H1 (cell line): ENCODE measurements around the gene OTOF. TPM values are rescaled to one million over a fixed set of nuclear protein-coding genes. Genes with fewer than 3 reads are reported as not detected.

ENCODE experiments used
- CEBPB ChIP-seq: IDR thresholded peaks from 2 replicates; pipeline ENCODE4 v1.6.1; 2012; ENCODE audit warnings: low read depth, low read length
- POU5F1 ChIP-seq: IDR thresholded peaks from 2 replicates; pipeline ENCODE4 v1.6.1; 2011; ENCODE audit warnings: low read depth, mild to moderate bottlenecking, low read length, moderate library complexity
- SIX5 ChIP-seq: IDR thresholded peaks from 2 replicates; pipeline ENCODE4 v1.6.1; 2011; ENCODE audit warnings: mild to moderate bottlenecking, low read depth, low read length
- TAF1 ChIP-seq: IDR thresholded peaks from 2 replicates; pipeline ENCODE4 v1.6.1; 2011; ENCODE audit warnings: mild to moderate bottlenecking, low read depth, low read length
- polyA plus RNA-seq, 7 experiments: library from polyadenylated mRNA; depleted of rRNA in 3 of 7; stranded (reverse) in 5 of 7; unstranded in 2 of 7; fragments of >200 nt in 5 of 7; fragments of 200-250 nt in 2 of 7; gene quantifications; 1 replicate in 5 of 7; 2 replicates in 1 of 7; 4 replicates in 1 of 7; pipeline versions ENCODE4 v1.2.1 to v1.2.3, GENCODE V29; 2011 to 2013; ENCODE audit warnings: missing spikeins in 2 of 7, mixed read lengths in 2 of 7
- total RNA-seq: library from RNA; stranded (reverse); fragmentation: NEBNext Ultra II Directional; extraction: Animal tissue kit (Norgen Biotek cat#: 25700); gene quantifications from 2 replicates; pipeline ENCODE4 v1.2.1, GENCODE V29; 2021
- TF ChIP-seq, protein P1 (sequence below), 3 experiments: IDR thresholded peaks; 1 replicate in 2 of 3; 2 replicates in 1 of 3; pipeline versions ENCODE4 v1.5.1 to v1.6.1; 2011; ENCODE audit warnings: low read length in 3 of 3, mild to moderate bottlenecking in 3 of 3, inconsistent platforms in 2 of 3, low read depth in 1 of 3, moderate library complexity in 1 of 3; ENCODE audit not compliant: insufficient read depth in 1 of 3; ENCODE audit errors: control extremely low read depth in 1 of 3
- TF ChIP-seq, protein P2 (sequence below): IDR thresholded peaks from 2 replicates; pipeline ENCODE4 v1.6.1; 2012; ENCODE audit warnings: inconsistent platforms

Gene OTOF
- total and polyA plus RNA-seq, 2 of the 8 experiments (the other 6 are each of a cell fraction or from before 2014, with no cell fraction given), result 0.06 TPM; not detected in 1

DNA sequence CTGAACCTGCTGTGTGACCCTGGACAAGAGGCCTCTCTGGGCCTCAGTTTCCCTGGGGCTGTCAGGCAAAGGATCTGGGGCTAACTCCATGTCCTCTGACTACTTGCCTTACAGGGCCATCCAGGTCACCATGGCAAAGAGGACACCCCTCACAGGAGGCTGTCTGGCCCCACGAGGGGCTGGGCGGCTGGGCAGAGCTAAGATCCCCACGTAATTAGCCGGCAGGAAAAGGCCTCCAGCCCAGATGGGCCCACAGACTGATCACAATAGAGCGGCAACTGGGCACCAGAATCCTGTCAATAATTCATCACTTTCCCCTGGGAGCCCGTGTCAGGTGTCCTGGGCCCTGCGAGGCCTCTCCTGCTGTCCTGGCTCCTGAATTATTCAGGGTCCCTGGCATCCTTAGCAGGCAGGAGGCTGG, 44.8 kb upstream of the OTOF start (continued):
- TF ChIP-seq, protein P1, sequence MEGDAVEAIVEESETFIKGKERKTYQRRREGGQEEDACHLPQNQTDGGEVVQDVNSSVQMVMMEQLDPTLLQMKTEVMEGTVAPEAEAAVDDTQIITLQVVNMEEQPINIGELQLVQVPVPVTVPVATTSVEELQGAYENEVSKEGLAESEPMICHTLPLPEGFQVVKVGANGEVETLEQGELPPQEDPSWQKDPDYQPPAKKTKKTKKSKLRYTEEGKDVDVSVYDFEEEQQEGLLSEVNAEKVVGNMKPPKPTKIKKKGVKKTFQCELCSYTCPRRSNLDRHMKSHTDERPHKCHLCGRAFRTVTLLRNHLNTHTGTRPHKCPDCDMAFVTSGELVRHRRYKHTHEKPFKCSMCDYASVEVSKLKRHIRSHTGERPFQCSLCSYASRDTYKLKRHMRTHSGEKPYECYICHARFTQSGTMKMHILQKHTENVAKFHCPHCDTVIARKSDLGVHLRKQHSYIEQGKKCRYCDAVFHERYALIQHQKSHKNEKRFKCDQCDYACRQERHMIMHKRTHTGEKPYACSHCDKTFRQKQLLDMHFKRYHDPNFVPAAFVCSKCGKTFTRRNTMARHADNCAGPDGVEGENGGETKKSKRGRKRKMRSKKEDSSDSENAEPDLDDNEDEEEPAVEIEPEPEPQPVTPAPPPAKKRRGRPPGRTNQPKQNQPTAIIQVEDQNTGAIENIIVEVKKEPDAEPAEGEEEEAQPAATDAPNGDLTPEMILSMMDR (IDR thresholded peaks at IDR 0.05; ENCODE audit: control extremely low read depth in 1 of 3, insufficient read depth in 1 of 3, low read depth in 1 of 3, low read length in 3 of 3), result no peak
- TF ChIP-seq CEBPB (no peak), TAF1 (no peak), SIX5 (no peak), POU5F1 (no peak)
- TF ChIP-seq, protein P2, sequence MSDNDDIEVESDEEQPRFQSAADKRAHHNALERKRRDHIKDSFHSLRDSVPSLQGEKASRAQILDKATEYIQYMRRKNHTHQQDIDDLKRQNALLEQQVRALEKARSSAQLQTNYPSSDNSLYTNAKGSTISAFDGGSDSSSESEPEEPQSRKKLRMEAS, result no peak
